Measurements from ENCODE around the gene LONRF2.

DNA sequence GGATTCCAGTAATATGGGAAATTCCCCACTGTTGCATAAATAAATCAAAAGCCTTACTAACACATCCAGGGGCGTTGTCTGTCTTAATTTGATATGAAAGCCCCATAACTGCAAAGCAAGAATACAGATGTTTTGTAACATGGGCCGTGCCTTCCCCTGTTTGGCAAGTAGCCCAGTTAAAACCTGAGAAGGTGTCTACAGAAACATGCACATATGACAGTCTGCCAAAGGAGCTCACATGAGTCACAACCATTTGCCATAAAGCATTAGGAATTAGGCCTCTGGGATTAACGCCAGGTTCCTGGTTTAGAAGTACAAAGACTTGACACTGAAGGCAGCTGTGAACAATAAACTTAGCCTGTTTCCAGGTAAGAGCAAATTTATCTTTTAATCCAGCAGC, 43.1 kb upstream of the LONRF2 start:
- TF ChIP-seq REXO4 (CRISPR knock-in tag; IDR thresholded peaks at IDR 0.05; ENCODE audit: borderline replicate concordance) (no peak), RORA (CRISPR knock-in tag; IDR thresholded peaks at IDR 0.05) (no peak), RXRA (CRISPR knock-in tag; IDR thresholded peaks at IDR 0.05) (no peak)
